ENCODE measurements around the gene SLC10A7. TPM values are rescaled to one million over a fixed set of nuclear protein-coding genes. Genes with fewer than 3 reads are reported as not detected.

The SLC10A7 gene
- total and polyA plus RNA-seq, 2 donors (not counting 1 experiment from before 2014, with no cell fraction given) = 5.7 to 18.3 TPM

GRCh38 chr4:146534178-146534577, 12.4 kb upstream of the SLC10A7 start:
- no peak overlapping the region for H2AFZ ChIP-seq (ENCODE audit: insufficient read depth, low read depth, low read length, poor library complexity, severe bottlenecking)
- no peaks in the 10 kb centered on the region for H3K79me2 ChIP-seq (ENCODE audit: control insufficient read depth, insufficient read depth, low read length)
- no peaks in the 10 kb centered on the region for H3K4me1 ChIP-seq (ENCODE audit: control insufficient read depth in 2 of 2, insufficient read depth in 2 of 2, low read length in 2 of 2)
- Mint-ChIP-seq H3K9me3 (ENCODE audit: insufficient read depth) (peaks cover 8% of the 10 kb centered on the region), H3K27me3 (peaks cover 10% of the 10 kb centered on the region), H3K4me1 (no peaks in the 10 kb centered on the region), H3K27ac (no peak overlapping the region), H3K4me3 (no peak overlapping the region)
- no peaks in the 10 kb centered on the region for H3K27me3 ChIP-seq (replicated peaks in 1 of 4; ENCODE audit: control extremely low read depth in 1 of 4, control insufficient read depth in 3 of 4, insufficient read depth in 4 of 4, low read length in 3 of 4)
- H3K27ac ChIP-seq (ENCODE audit: low read length in 2 of 2) = no peak overlapping the region
- POLR2A ChIA-PET = no interaction called here
- ATAC-seq (ENCODE audit: low read depth) (no peak), DNase-seq (no peak)
- no peak overlapping the region for H3K4me2 ChIP-seq (replicated peaks; ENCODE audit: low read depth, low read length, poor library complexity, severe bottlenecking)
- H3K9ac ChIP-seq (ENCODE audit: low read length) = no peak overlapping the region
- TF ChIP-seq EZH2 (IDR thresholded peaks at IDR 0.05; ENCODE audit: borderline replicate concordance, insufficient read depth, low read depth, low read length, poor library complexity, severe bottlenecking) = no peak
- TF ChIP-seq, protein P1, sequence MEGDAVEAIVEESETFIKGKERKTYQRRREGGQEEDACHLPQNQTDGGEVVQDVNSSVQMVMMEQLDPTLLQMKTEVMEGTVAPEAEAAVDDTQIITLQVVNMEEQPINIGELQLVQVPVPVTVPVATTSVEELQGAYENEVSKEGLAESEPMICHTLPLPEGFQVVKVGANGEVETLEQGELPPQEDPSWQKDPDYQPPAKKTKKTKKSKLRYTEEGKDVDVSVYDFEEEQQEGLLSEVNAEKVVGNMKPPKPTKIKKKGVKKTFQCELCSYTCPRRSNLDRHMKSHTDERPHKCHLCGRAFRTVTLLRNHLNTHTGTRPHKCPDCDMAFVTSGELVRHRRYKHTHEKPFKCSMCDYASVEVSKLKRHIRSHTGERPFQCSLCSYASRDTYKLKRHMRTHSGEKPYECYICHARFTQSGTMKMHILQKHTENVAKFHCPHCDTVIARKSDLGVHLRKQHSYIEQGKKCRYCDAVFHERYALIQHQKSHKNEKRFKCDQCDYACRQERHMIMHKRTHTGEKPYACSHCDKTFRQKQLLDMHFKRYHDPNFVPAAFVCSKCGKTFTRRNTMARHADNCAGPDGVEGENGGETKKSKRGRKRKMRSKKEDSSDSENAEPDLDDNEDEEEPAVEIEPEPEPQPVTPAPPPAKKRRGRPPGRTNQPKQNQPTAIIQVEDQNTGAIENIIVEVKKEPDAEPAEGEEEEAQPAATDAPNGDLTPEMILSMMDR (IDR thresholded peaks at IDR 0.05) = no peak
- intact Hi-C loops (cut with micrococcal nuclease) = no loop called here
- H3K4me3 ChIP-seq (ENCODE audit: control extremely low read depth in 1 of 5, extremely low read depth in 1 of 5, insufficient read depth in 1 of 5, low read depth in 2 of 5, low read length in 4 of 5) = no peak overlapping the region
- no peaks in the 10 kb centered on the region for H4K20me1 ChIP-seq (ENCODE audit: control insufficient read depth, insufficient read depth, low read length, poor library complexity, severe bottlenecking)
- CTCF ChIA-PET = no interaction called here
- H3K9me3 ChIP-seq (ENCODE audit: control extremely low read depth in 1 of 3, control insufficient read depth in 2 of 3, insufficient read depth in 1 of 3, low read length in 2 of 3) = no peaks in the 10 kb centered on the region
- no peaks in the 10 kb centered on the region for H3K36me3 ChIP-seq (replicated peaks in 1 of 2; ENCODE audit: control extremely low read depth in 1 of 2, control insufficient read depth in 1 of 2, extremely low read depth in 1 of 2, insufficient read depth in 2 of 2, low read length in 1 of 2)

DNA sequence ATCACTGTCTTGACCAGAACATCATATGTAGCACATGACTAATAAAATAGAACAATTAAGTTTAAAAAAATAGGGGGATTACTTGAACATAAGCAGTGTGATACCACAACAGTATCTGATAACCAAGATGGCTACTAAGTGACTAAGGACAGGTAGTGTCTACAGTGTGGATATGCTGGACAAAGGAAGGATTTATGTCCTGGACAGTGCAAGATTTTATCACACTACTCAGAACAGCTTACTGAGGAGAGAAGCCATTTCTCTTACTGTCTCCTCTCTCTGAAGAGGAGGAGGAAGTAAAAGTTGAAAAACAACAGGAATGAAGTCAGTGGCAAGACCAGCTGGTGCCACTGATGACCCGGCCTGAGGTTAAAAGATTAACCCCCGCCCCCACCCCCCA, 4.0 kb upstream of the SLC10A7 start:
- intact Hi-C loops (cut with micrococcal nuclease) = loop anchor here (10.0 kb wide), 2 partner anchors 71 to 351 kb away; partner anchors contain the start of gene LSM6
- Mint-ChIP-seq H3K4me1 (peaks cover 17% of the 10 kb centered on the region), H3K9me3 (ENCODE audit: insufficient read depth) (peaks cover 2% of the 10 kb centered on the region)

More for the DNA sequence above, 4.0 kb upstream of the SLC10A7 start:
- POLR2A ChIA-PET = no interaction called here
- no peak overlapping the region for H3K4me2 ChIP-seq (replicated peaks; ENCODE audit: low read depth, low read length, poor library complexity, severe bottlenecking)
- no peak overlapping the region for H3K4me3 ChIP-seq (ENCODE audit: control extremely low read depth in 1 of 5, extremely low read depth in 1 of 5, insufficient read depth in 1 of 5, low read depth in 2 of 5, low read length in 4 of 5)
- CTCF ChIA-PET = no interaction called here
- no peak for ATAC-seq (ENCODE audit: low read depth)
- TF ChIP-seq, protein P1 (IDR thresholded peaks at IDR 0.05) = no peak
- no peak for TF ChIP-seq EZH2 (IDR thresholded peaks at IDR 0.05; ENCODE audit: borderline replicate concordance, insufficient read depth, low read depth, low read length, poor library complexity, severe bottlenecking)
- Mint-ChIP-seq H3K27ac (no peak overlapping the region), H3K4me3 (no peak overlapping the region), H3K27me3 (peaks cover 11% of the 10 kb centered on the region)
- H3K4me1 ChIP-seq (ENCODE audit: control insufficient read depth in 2 of 2, insufficient read depth in 2 of 2, low read length in 2 of 2) = peaks cover 8 to 9% of the 10 kb centered on the region in 2 donors
- no peak for DNase-seq
- no peaks in the 10 kb centered on the region for H4K20me1 ChIP-seq (ENCODE audit: control insufficient read depth, insufficient read depth, low read length, poor library complexity, severe bottlenecking)
- no peak overlapping the region for H2AFZ ChIP-seq (ENCODE audit: insufficient read depth, low read depth, low read length, poor library complexity, severe bottlenecking)
- no peak overlapping the region for H3K9ac ChIP-seq (ENCODE audit: low read length)
- WGBS (ENCODE audit: insufficient coverage) = no CpG with 5 or more reads among the region's 2 CpGs
- H3K36me3 ChIP-seq (replicated peaks in 1 of 2; ENCODE audit: control extremely low read depth in 1 of 2, control insufficient read depth in 1 of 2, extremely low read depth in 1 of 2, insufficient read depth in 2 of 2, low read length in 1 of 2) = no peaks in the 10 kb centered on the region
- H3K27me3 ChIP-seq (replicated peaks in 1 of 4; ENCODE audit: control extremely low read depth in 1 of 4, control insufficient read depth in 3 of 4, insufficient read depth in 4 of 4, low read length in 3 of 4) = no peaks in the 10 kb centered on the region
- no peak overlapping the region for H3K27ac ChIP-seq (ENCODE audit: low read length in 2 of 2)
- peaks cover 13% of the 10 kb centered on the region for H3K79me2 ChIP-seq (ENCODE audit: control insufficient read depth, insufficient read depth, low read length)
- no peaks in the 10 kb centered on the region for H3K9me3 ChIP-seq (ENCODE audit: control extremely low read depth in 1 of 3, control insufficient read depth in 2 of 3, insufficient read depth in 1 of 3, low read length in 2 of 3)

Measured in B cell (primary cell).